Transverse colon (tissue), 4 donors: ENCODE measurements around the gene PPARA. TPM values are rescaled to one million over a fixed set of nuclear protein-coding genes. Genes with fewer than 3 reads are reported as not detected.
"Not testable (repeated sequence)": the region's sequence is repeated elsewhere in the genome, so short reads cannot be mapped to it uniquely, and the experiment has no call there.

Source experiments
- DNase-seq: peaks from one replicate; pipeline ENCODE4 v3.0.0-alpha.2; 2019
- H3K27ac ChIP-seq, 4 donors: fragments of 200-600 bp; sonication (generic); 2 replicates each; pipeline ENCODE4 v1.5.1; 2016 to 2018; ENCODE audit warnings: inconsistent platforms in 4 of 4
- H3K27me3 ChIP-seq: fragments of 200-600 bp; sonication (generic); 2 replicates; pipeline ENCODE4 v1.5.1; 2017; ENCODE audit warnings: inconsistent platforms
- H3K36me3 ChIP-seq, 4 donors: fragments of 200-600 bp; sonication (generic); 2 replicates each; pipeline ENCODE4 v1.5.1; 2017 to 2019; ENCODE audit warnings: inconsistent platforms in 4 of 4
- H3K4me1 ChIP-seq, 4 donors: fragments of 200-600 bp; sonication (generic); 2 replicates each; pipeline ENCODE4 v1.5.1; 2017 to 2020; ENCODE audit warnings: inconsistent platforms in 4 of 4
- H3K4me3 ChIP-seq, 4 donors: fragments of 200-600 bp; sonication (generic); 1 replicate in 1 of 4; 2 replicates in 3 of 4; pipeline versions ENCODE4 v1.5.1 to v1.6.1; 2017 to 2019; ENCODE audit warnings: inconsistent platforms in 4 of 4
- H3K9me3 ChIP-seq, 2 donors: fragments of 200-600 bp; sonication (generic); 2 replicates each; pipeline ENCODE4 v1.5.1; 2017 to 2019; ENCODE audit warnings: inconsistent platforms in 2 of 2
- EP300 ChIP-seq: sonication (generic); formaldehyde crosslinking; IDR thresholded peaks from one replicate; pipeline ENCODE4 v1.6.1; 2017; ENCODE audit warnings: antibody characterized with exemption, low read depth
- POLR2A ChIP-seq: fragments of 450-650 bp; IDR thresholded peaks from one replicate; pipeline ENCODE4 v1.6.1; 2016; ENCODE audit warnings: antibody characterized with exemption, mild to moderate bottlenecking, moderate library complexity
- POLR2AphosphoS5 ChIP-seq, 3 donors: sonication (generic); formaldehyde crosslinking; IDR thresholded peaks; one replicate each; pipeline ENCODE4 v1.6.1; 2016; ENCODE audit warnings: antibody characterized with exemption in 3 of 3
- WGBS, 2 donors: methylation state at CpG; one replicate each; pipeline ENCODE4 v1.1.5; 2018; ENCODE audit warnings: low coverage in 1 of 2; 5-methylcytosine and 5-hydroxymethylcytosine counted together
- in situ Hi-C, 4 donors: fragments of 200-750 bp; cut with MboI; loops; one replicate each; pipeline versions ENCODE4 v1.15.0 to v1.15.1; 2017; ENCODE audit warnings: low sequenced_read_pairs in 3 of 4, low pct_ligation_motif_present in 1 of 4, low pct_unique_long_range_greater_than_20kb in 1 of 4
- intact Hi-C: fragments of 100-400 bp; cut with DNase I; formaldehyde crosslinking; loops from one replicate; pipeline ENCODE4 v1.15.1; 2023; ENCODE audit warnings: low total_unique reads
- total RNA-seq, 4 donors: library from RNA; depleted of rRNA; stranded (reverse); fragments of >200 nt; gene quantifications; one replicate each; pipeline ENCODE4 v1.1.0, GENCODE V29; 2016
- TF ChIP-seq, protein P1 (sequence below), 5 experiments: fragments of 200-600 bp in 3 of 5; fragments of 450-650 bp in 2 of 5; sonication (generic) in 3 of 5; IDR thresholded peaks; 1 replicate in 2 of 5; 2 replicates in 3 of 5; pipeline ENCODE4 v1.5.1; 2016 to 2017; ENCODE audit warnings: antibody characterized with exemption in 5 of 5, inconsistent platforms in 3 of 5, mild to moderate bottlenecking in 2 of 5, moderate library complexity in 1 of 5

PPARA gene
- total RNA-seq, 4 donors from 2014 or later: 52.0 to 88.1 (median 74.7) TPM

DNA sequence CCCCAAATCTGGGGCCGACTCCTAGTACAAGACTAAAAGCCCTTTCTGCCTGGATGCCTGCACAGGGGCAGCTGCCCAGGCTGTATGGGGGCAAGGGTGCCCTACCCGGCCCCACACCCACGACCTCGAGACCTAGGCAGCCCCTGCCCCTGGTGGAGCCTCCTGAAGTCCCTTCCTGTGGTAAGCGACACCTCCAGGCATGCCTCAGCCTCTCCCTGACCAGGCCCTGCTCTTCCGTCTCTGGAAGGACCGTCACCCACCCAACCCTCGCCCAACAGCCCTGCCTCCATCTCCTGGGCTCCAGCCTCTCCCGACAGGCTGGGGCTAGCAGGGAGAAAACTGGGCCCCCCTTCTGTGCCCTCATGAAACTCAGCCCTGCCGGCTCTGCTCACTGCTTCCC is 22.8 kb upstream of the PPARA start:
- 89% methylated on average over 9 of the region's 10 CpGs; no CpG with 5 or more reads in 1 of the 2 donors for WGBS, 2 donors
- H3K36me3 ChIP-seq: no peaks in the 10 kb centered on the region
- H3K4me3 ChIP-seq: no peak overlapping the region
- TF ChIP-seq POLR2A: no peak
- TF ChIP-seq, protein P1, sequence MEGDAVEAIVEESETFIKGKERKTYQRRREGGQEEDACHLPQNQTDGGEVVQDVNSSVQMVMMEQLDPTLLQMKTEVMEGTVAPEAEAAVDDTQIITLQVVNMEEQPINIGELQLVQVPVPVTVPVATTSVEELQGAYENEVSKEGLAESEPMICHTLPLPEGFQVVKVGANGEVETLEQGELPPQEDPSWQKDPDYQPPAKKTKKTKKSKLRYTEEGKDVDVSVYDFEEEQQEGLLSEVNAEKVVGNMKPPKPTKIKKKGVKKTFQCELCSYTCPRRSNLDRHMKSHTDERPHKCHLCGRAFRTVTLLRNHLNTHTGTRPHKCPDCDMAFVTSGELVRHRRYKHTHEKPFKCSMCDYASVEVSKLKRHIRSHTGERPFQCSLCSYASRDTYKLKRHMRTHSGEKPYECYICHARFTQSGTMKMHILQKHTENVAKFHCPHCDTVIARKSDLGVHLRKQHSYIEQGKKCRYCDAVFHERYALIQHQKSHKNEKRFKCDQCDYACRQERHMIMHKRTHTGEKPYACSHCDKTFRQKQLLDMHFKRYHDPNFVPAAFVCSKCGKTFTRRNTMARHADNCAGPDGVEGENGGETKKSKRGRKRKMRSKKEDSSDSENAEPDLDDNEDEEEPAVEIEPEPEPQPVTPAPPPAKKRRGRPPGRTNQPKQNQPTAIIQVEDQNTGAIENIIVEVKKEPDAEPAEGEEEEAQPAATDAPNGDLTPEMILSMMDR (IDR thresholded peaks at IDR 0.05): no peak
- no peaks in the 10 kb centered on the region for H3K9me3 ChIP-seq
- no peak for DNase-seq
- intact Hi-C loops: loop anchor here (10.0 kb wide), 1 partner anchor 407 kb away; the partner anchor contains the start of gene CELSR1
- no peak overlapping the region for H3K27ac ChIP-seq
- in situ Hi-C loops: loop anchor here in 3 of 4 donors (5.0 to 10.0 kb wide), 2 partner anchors 185 to 187 kb away; no protein-coding TSS in a partner anchor
- H3K4me1 ChIP-seq: peaks cover 3 to 16% (median 13%) of the 10 kb centered on the region in 4 donors
- H3K27me3 ChIP-seq: no peaks in the 10 kb centered on the region

DNA sequence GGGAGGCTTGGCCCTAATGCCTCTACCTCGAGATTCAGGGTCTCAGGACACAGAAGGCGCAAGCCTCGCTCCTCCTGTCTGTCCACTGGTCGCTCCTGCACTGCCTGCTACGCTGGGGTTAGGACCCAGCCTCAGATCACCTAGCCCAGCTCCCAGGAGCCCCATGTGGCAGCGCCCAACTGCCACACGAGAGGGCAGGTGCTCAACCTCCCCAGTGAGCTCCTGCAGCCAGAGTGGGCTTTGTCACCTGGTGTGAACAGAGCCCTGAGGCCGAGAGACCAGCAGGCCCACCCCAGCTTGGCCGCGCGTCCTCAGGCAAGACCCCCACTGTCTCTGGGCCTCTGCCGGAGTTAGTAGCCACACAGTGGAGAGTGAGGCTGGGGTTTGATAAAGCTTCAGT is 21.7 kb upstream of the PPARA start:
- in situ Hi-C loops: loop anchor here in 3 of 4 donors (5.0 to 10.0 kb wide), 2 partner anchors 184 to 186 kb away; no protein-coding TSS in a partner anchor
- no peaks in the 10 kb centered on the region for H3K9me3 ChIP-seq
- no peak overlapping the region for H3K4me3 ChIP-seq
- H3K27me3 ChIP-seq: no peaks in the 10 kb centered on the region
- TF ChIP-seq POLR2A: no peak
- no peak for TF ChIP-seq EP300
- TF ChIP-seq, protein P1 (IDR thresholded peaks at IDR 0.05): no peak
- no peak for TF ChIP-seq POLR2AphosphoS5 (IDR thresholded peaks at IDR 0.05)
- intact Hi-C loops: loop anchor here (10.0 kb wide), 1 partner anchor 406 kb away; the partner anchor contains the start of gene CELSR1
- peaks cover 0 to 12% (median 10%) of the 10 kb centered on the region in 4 donors for H3K4me1 ChIP-seq
- H3K27ac ChIP-seq: no peak overlapping the region
- H3K36me3 ChIP-seq: no peaks in the 10 kb centered on the region
- no peak for DNase-seq
- 90% methylated on average over 7 of the region's 12 CpGs; no CpG with 5 or more reads in 1 of the 2 donors for WGBS, 2 donors

DNA sequence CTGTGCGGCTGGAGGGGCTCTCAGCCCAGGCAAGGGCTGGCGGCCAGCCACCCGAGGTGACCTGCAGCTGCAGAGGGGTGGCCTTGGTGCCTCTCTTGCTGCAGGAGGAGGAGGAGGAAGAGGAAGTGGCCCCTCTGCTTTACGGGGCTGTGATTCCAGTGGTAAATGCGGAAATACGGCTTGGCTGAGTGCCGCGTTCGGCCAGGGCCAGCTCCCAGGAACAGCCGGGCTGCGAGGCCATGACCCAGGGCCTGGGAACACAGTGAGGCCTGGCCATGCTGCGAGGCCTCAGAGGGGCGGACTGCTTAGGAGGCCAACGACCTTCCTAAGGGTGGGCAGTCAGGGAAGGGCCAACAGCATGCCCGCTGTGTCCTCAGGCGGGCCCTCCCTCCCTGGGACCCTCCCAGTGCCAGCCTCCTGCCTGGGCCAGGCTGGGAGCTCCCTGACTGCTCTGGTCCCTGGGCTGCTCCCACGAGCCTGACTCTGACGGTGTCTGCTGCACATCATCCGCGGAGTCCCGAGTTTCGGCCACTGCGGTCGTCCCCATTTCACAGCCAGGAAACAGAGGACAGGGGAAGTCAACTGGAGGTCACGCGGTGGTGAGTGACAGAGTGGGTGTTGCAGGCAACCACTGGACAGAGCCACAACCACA is 20.8 kb upstream of the PPARA start:
- no peak overlapping the region for H3K4me3 ChIP-seq
- WGBS, 2 donors: 69% methylated on average over 26 of the region's 26 CpGs; no CpG with 5 or more reads in 1 of the 2 donors
- peak overlapping the region; percentile 3 to 46 (median 34) for H3K27ac ChIP-seq
- in situ Hi-C loops (loop anchor here in 3 of 4 donors (5.0 to 10.0 kb wide), 2 partner anchors 183 to 185 kb away; no protein-coding TSS in a partner anchor), intact Hi-C loops (loop anchor here (10.0 kb wide), 1 partner anchor 405 kb away; the partner anchor contains the start of gene CELSR1)
- peaks cover 0 to 12% (median 10%) of the 10 kb centered on the region in 4 donors for H3K4me1 ChIP-seq
- no peak for TF ChIP-seq POLR2A
- TF ChIP-seq EP300: no peak
- TF ChIP-seq, protein P1 (IDR thresholded peaks at IDR 0.05): no peak
- no peak for TF ChIP-seq POLR2AphosphoS5 (IDR thresholded peaks at IDR 0.05)
- no peaks in the 10 kb centered on the region for H3K9me3 ChIP-seq
- peak; percentile 61 for DNase-seq
- H3K27me3 ChIP-seq: no peaks in the 10 kb centered on the region
- no peaks in the 10 kb centered on the region for H3K36me3 ChIP-seq

DNA sequence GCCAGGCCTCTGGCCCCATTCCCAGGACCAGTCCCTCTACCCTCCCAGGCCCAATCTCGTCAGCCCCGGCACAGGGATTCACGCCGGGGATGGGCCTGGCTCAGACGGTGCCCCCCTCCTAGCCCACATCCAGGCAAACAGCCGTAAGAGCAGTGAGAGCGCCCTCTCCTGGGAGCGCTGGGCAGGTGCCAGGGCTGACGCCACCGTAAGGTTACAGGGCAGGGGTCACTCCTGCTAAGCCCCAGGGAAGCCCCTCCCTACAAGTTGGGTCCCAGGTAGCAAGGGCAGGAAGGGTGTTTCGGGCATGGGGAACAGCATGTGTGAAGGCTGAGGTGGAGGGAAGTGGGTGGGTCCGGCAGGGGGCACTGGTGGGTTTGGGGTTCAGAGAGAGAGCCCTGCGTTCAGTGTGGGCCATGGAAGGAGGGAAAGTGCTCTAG is 19.2 kb upstream of the PPARA start:
- Histone ChIP-seq H3K27me3 (no peaks in the 10 kb centered on the region), H3K4me3 (no peak overlapping the region), H3K36me3 (no peaks in the 10 kb centered on the region), H3K9me3 (no peaks in the 10 kb centered on the region), H3K27ac (no peak overlapping the region), H3K4me1 (peaks cover 0 to 6% (median 1%) of the 10 kb centered on the region in 4 donors)
- in situ Hi-C loops: no loop called here
- DNase-seq: no peak
- TF ChIP-seq POLR2A: no peak
- TF ChIP-seq, protein P1 (IDR thresholded peaks at IDR 0.05): peak in 1 of 5 experiments; percentile 17
- intact Hi-C loops: no loop called here
- 78% methylated on average over 13 of the region's 13 CpGs; no CpG with 5 or more reads in 1 of the 2 donors for WGBS, 2 donors

DNA sequence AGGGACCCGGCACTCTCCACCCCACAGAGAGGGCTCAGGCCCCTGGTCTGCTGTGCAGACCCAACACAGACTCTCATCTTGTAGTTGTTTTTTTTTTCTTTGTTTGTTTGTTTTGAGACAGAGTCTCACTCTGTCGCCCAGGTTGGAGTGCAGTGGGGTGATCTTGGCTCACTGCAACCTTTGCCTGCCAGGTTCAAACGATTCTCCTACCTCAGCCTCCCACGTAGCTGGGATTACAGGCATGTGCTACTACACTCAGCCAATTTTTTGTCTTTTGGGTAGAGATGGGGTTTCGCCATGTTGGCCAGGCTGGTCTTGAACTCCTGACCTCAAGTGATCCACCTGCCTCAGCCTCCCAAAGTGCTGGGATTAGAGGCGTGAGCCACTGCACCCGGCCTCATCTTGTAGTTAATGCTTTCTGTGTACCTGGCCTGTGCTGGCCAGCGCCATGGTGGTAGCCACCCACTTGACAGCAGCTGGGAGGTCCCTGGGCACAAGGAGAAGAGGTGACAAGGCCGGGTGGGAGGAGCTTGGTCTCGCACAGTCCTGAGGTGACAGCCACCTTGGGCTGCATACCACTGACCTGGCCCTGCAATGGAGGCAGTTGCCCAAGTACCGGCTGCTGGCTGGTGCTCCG is 18.0 kb upstream of the PPARA start:
- DNase-seq, H3K9me3 ChIP-seq, intact Hi-C loops, H3K36me3 ChIP-seq, H3K27me3 ChIP-seq, H3K4me3 ChIP-seq, H3K27ac ChIP-seq, in situ Hi-C loops, H3K4me1 ChIP-seq: not testable (repeated sequence)
- WGBS, 2 donors: 93 to 96% methylated on average over 3 to 12 of the region's 12 CpGs
